Stimulated activated CD8-positive, alpha-beta memory T cell treated with anti-CD3 and anti-CD28 coated beads, Interleukin-4, amount 100 ng/mL, for 1 hour (primary cell): ENCODE measurements around the gene WDR59.
"Not testable (repeated sequence)": the region's sequence is repeated elsewhere in the genome, so short reads cannot be mapped to it uniquely, and the experiment has no call there.

Source experiments
- DNase-seq, 2 donors: peaks; one replicate each; pipeline ENCODE4 v3.0.0-alpha.2; 2020; ENCODE audit warnings: low read depth in 2 of 2, low spot score in 1 of 2

The WDR59 gene

DNA sequence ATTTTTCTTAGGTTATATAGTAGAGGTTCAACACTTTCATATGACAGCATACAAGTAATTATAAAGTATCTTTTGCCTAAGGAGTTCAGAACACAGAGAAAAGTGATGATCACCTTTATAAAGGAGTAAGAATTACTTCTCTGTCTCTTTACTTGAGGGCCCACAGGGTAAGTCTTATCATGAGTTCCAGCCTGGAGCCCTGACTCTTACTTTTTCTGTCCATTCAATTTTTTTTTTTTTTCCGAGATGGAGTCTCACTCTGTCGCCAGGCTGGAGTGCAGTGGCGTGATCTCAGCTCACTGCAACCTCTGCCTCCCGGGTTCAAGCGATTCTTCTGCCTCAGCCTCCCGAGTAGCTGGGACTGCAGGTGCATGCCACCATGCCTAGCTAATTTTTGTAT lies 28.2 kb upstream of the WDR59 start:
- DNase-seq, result not testable (repeated sequence)

DNA sequence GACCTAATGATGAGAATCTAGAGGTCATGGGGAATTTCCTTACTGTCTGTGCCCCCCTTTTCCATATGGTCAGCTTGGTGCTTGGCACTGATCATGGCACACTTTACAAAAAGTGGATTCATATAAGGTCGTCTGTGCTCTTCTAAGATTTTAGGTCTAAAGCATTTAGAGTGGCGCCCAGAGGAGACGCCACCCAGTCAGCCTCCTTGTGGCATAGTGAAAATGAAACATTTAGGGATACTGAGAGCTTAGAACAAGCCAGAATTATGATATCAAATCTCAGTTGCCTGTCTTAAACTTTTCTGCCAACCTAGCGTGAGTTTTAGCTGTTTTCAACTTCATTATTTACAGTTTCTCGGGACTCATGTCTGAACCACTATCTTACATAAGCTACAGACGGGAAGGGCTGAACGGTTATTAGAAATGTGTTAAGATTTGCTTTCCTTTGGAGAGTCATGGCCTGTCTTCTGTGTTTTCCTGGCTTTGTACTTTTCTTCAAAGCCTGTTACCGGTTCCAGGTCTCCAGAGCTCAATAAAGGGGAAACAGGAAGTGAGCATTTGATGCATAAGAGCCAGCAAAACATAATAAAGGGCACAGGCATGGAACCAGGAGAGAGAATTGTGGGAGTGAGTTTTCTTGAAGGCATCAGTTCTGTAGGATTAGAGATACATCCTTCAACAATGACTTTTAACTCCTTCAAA lies 27.6 kb upstream of the WDR59 start:
- DNase-seq, result no peak

DNA sequence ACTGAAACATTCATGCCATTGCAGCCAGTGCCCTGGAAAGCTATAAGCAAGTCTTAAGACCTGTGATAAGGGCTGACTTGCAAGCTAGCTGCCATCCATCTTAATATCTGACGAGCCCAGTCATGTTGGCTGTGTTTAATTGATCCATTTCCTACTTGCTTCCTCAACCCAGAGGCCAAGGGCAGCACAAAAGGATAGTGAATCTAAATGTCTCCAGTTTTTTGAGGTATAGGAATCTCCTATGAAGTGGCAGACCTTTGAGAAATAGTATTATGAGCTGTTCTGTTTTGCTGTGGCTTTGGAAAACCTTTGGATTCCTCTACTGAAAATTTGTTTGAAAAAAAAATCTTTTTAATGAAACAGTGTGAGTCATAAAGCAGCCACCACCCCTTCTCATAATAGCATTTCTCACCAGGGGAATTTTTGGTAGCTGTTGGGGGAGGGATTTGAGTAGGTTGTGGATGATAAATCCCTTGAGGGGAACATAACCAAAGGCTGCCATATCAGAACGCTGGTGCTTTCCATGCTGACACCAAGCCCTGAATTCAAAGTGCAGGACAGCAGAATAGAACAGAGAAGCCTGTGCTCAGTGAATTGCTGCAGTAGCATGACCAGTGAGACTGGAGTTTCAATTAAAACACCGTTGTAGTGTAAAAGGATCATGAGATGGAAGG lies 26.8 kb upstream of the WDR59 start:
- DNase-seq, result no peak

DNA sequence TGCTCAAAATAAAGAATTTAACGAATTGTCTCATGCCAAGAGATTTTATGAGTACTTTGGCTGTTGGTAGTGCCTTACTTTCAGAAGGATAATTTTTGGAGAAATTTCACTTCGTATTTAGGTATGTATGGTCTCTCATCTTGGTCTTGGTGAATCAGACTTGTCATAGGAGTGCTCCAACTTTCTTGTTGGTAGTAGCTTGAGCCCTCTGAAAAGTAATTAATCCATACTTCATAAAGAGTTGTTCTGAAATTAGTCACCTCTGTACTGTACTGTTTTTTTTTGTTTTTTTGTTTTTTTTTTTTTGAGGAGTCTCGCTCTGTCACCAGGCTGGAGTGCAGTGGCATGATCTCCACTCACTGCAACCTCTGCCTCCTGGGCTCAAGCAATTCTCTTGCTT lies 25.5 kb upstream of the WDR59 start:
- no peak for DNase-seq

DNA sequence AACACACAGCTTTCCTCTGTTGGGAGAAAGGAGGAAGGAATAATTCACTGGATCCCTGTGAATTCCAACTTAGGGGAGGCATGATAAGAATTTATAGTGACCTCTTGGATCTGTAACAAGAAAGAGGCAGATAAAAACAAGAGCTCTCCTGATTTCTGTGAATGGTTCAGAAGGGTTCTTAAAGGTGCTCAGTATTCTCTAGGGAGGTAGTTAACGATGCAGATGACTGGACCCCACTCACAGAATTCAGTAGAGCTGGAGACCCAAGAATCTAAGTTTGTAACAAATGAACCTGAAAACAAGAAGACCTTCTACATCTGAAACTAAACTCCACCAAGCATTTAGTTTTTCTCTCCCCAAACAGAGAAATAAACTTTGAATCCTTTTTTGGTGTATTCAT lies 22.5 kb upstream of the WDR59 start:
- no peak for DNase-seq

DNA sequence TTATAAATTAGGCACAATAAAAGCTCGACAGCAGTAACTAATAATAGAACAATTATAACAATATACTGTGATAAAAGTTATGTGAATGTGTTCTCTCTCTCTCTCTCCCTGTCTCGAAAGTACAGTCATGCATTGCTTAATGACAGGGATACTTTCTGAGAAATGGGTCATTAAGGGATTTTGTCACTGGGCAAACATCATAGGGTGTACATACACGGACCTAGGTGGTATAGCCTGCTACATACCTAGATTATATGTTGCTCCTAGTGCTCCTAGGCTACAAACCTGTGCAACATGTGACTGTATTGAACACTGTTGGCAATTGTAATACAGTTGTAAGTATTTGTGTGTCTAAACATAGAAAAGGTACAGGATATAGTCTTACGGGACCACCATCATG lies 20.8 kb upstream of the WDR59 start:
- DNase-seq, result no peak

DNA sequence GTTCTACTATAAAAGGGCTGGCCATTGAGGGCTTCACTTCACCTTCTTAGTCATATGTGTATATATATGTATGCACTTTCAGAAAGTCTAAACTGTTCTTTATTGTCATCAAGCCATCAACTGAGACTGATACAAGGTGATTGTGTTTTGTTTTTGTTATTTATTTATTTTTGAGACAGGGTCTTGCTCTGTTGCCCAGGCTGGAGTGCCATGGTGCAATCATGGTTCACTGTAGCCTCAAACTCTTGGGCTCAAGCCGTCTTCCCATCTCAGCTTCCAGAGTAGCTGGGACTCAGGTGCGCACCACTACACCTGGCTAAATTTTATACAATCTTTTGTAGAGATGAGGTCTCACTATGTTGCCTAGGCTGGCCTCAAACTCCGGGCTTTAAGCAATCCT lies 19.5 kb upstream of the WDR59 start:
- DNase-seq, result no peak

DNA sequence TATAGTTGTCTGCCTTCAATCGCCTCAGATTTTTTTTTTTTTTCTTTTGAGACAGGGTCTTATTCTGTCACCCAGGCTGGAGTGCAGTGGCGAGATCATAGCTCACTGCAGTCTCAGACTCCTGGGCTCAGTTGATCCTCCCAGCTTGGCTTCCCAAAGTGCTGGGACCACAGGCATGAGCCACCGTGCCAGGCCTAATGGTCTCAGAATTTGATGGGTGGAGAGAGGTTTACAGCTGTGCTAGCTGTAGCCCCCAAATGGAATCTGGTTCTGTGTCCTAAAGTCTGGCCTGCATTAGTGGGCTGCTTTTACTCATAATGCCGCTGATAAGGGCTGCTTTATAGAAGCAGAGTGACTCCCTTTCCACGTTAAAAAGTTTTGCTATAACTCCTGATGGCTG lies 19.0 kb upstream of the WDR59 start:
- DNase-seq, result no peak

DNA sequence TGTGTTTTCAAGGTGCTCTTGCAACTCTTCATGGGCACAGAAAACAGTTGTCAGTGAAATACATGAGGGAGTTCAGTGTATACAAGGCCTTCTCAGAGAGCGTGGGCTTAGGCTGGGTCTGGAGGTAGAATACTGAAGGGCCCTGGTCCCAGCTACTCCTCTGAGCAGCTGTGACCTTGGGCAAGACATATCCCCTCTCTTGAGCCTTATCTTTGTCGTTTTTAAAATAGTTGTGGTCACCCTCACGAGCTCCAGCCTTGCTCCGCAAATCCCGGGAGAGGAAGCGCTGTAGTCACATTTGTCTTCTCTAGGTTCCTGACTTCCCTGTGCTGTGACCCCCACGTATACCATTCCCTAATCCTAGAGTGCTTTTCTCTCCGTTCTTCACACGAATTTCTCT lies 17.6 kb upstream of the WDR59 start:
- no peak for DNase-seq

DNA sequence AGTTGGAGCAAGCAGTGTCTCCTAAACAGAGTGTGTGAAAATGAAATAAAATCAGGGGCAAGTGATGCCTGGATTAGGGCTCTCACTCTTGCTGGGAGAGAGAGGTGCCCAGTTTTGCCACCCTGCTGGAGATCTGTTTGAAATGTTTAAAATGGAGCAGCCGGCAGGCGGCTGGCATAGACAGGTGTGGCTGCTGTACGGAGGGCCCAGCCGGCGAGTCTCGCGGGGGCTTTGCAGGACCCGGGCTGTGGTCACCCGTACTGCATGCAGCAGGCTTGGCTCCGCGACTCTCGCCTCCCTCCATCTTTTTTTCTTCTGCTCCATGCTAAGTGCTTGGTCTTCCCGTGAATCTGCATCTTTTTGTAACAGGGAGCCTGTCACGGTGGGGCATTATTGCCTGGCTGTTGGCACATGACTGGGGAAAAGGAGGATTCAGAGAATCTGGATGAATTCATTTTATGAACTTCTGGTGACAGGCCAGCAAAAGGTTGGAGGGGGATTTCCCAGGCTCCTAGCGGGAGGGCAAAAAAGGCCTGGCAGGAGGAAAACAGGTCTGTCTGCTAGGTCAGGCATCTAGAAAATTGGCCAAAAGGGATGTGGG lies 15.7 kb upstream of the WDR59 start:
- DNase-seq, result no peak

DNA sequence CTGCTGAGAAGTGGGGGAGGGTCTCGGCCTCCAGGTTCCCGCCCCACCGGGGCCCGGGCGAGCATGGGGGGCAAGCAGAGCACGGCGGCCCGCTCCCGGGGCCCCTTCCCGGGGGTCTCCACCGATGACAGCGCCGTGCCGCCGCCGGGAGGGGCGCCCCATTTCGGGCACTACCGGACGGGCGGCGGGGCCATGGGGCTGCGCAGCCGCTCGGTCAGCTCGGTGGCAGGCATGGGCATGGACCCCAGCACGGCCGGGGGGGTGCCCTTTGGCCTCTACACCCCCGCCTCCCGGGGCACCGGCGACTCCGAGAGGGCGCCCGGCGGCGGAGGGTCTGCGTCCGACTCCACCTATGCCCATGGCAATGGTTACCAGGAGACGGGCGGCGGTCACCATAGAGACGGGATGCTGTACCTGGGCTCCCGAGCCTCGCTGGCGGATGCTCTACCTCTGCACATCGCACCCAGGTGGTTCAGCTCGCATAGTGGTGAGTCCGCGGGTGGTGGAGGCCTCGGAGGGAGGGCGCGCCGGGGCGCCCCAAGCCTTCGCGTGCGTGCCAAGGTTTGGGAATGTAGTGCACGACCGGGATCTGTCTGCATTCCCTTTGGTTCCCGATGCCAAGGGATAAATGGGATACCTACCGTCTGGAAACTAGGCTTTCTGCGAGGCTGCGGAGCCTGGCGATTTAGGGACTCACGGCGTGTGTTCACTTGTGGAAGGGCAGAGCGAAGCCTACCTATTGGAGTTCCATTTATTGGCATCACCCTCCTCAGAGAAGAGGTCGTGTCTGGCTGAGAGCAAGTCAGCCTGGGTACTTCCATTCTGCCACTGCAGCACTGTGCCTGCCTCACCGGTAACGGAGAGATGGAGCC lies 14.9 kb upstream of the WDR59 start:
- DNase-seq, result no peak

DNA sequence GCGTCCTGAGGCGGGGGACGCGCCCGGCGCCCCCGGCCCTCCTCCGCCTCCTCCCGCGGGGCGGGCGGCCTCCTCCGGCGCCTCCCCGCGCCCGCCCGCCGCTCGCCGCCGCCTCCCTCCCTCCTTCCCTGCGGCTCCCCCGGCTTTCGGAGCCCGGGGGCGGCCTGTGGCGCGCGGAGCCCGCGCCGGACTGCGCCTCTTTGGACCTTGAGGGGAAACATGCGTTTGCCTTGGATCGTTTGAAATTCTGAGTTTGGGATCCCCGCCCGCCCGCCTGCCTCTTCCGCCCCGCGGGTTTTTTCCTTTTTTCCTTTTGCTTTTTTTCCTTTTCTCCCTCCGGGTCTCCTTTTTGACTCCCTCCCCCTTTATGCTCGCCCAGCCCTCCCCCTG lies 14.3 kb upstream of the WDR59 start:
- DNase-seq, result no peak

DNA sequence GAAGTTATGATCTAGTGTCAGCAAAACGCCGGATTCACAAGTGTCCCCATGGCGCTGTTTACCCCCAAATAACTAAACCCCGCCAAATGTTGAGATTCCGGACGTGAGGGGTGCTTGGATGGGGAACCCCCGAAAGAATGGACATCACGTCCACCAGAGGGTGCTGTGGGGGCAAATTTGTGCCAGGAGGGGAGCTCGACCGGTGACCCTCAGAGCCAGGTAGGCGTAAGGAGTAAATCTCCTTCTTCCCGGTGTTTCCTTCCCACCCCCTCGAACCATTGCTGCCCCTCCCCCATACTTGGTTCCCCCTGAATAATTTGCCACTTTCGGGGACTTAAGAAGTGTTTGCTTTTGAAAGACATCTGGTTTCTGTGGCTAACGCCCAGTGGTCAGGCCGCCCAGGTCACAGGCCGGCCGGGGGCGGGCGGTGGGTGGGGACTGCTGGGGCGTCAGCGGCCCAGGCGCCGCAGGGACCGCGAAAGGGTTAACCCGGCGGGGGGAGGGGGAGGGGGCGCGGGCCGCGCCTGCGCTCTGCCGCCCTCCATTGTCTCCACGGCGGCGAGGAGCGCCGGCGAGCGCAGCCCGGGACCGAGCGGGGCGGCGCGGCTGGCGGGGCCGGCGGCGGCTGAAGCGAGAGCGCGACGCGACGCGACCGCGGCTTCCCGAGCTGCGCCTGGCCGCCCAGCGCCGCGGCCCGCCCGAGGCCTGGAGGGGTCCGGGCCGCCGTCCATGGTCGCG lies 13.7 kb upstream of the WDR59 start, which contains the start of gene ZNRF1:
Gene ZNRF1 (plus strand): TSS at position 544 of the 738 bp plus-strand sequence. CDS start 648 bp downstream, outside the sequence.
- DNase-seq, result peak; percentile 49 to 60

DNA sequence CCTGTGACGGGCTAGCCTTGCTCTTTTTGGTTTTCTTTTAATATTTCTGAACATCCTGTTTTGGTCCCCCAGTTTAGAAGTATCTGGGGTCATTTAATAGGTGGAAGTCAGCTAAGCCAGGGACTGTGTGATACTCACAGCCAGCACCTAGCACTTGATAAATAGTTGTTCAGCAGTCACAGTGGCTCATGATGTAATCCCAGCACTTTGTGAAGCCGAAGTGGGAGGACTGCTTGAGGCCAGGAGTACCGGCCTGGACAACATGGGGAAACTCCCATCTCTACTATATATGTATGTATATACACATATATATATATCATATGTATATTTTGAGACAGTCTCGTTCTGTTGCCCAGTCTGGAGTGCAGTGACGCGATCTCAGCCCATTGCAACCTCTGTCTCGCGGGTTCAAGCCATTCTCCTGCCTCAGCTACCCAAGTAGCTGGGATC lies 12.1 kb upstream of the WDR59 start:
- no peak for DNase-seq

DNA sequence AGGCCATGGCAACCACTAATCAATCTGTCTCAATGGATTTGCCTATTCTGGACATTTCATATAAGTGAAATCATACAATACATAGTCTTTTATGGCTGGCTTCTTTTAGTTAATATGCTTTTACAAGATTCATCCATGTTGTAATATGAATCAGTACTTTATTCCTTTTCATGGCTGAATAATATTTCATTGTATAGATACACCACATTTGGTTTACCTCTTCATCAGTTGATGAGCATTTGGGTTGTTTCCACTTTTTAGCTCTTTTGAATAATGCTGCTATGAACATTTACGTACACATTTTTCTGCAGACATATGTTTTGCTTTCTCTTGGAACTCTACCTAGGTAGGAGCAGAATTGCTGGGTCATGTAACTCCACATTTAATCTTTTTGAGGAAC lies 11.1 kb upstream of the WDR59 start:
- DNase-seq, result no peak

DNA sequence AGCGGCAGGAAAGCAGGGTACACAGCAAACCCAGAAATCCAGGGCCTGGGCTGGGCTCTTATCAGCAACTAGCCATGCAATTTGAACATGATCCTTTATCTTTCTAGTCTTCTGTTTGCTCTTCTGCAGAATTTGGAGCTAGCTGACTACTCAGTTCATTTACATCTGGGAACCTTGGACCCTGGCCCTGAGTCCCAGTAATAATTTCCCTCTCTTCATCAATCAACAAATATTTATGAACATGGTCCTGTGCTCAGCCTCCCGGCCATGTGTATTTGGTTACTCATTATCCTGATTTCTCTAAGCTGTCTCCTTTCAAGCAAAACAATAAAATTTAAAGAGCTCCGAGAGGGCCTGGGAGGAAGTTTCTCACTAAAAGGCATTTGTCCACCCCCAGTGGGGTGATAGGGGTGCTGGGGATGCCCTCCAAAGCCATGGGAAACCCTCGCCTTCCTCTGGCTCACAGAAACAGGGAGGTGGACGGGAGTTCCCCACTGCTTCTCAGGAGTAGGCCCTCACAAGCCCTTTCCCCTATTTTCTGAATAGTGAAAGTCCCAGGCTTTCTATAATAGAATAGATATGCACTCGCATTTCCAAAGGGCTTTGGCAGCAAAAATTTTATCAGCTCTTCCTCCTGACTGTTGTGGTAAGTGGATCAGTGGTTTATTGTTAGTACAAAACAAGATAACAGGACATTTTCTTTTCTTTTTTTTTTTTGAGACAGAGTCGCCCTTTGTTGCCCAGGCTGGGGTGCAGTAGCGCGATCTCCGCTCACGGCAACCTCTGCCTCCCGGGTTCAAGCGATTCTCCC lies 6.9 kb upstream of the WDR59 start:
- DNase-seq, result no peak

DNA sequence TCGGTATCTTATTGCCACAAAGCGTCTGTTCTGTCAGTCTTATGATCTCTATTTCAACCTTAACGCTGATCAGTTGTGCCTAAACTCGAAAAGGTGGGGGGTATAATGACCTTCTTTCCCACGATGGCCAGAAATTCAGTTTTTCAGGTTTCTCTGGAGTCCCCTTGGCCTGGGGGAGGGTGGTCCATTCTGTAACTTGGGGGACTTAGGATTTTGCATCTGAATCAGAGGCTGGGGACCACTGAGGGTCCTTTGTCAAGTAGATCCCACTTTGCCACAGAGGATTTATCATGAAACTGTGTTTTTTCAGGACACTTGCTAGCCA lies 6.3 kb upstream of the WDR59 start:
- no peak for DNase-seq

DNA sequence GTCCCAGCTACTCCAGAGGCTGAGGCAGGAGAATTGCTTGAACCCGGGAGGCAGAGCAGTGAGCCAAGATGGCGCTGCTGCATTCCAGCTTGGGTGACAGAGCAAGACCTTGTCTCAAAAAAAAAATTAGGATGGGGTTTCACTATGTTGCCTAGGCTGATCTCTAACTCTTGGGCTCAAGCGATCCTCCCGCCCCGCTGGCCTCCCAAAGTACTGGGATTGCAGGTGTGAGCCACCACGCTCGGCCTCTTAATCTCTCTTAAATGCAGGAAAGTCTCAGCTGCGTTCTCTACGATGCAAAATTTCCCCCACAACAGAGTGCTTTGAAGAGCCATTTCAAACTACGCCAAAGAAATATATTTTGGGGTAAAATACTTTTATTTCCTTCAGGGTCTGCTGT lies 5.9 kb upstream of the WDR59 start:
- no peak for DNase-seq

DNA sequence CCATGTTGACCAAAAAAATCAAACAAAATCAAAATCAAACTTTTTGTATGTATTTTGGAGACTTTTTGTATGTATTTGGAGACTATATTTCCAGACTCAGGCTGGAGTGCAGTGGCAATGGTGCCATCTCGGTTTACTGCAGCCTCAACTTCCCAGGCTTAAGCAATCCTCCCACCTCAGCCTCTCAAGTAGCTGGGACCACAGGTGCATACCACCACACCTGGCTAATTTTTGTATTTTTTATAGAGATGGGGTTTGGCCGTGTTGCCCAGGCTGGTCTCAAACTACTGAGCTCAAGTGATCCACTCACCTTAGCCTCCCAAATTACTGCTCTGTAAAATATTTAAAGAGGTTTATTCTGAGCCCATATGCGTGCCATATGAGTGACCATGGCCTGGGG lies 4.9 kb upstream of the WDR59 start:
- DNase-seq, result not testable (repeated sequence)

DNA sequence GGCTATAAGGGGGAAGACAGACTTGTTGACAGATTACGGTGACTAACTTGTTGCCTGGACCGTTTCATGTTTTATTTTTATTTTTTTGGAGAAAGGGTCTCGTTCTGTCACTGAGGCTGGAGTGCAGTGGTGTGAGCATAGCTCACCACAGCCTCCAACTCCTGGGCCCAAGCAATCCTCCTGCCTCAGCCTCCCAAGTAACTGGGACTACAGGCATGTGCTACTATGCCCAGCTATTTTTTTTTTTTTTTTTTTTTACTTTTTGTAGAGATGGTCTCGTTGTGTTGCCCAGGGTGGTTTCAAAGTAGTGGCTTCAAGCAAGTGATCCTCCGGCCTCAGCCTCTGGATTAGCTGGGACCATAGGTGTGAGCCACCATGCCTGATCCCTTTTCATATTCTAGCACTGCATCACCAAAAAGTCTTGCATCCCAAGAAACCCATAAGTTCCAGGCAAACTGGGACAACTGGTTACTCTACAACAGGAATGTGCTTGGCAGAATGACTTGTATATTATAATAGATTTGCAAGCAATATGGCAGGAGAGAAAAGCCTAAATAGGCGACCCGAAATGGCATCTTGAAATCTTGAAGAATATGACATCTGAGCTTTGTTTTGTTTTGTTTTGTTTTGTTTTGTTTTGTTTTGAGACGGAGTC lies 2.2 kb upstream of the WDR59 start:
- no peak for DNase-seq
